GM21529 (cell line): ENCODE data around the gene SOX9.
"Not testable (repeated sequence)": the region's sequence is repeated elsewhere in the genome, so short reads cannot be mapped to it uniquely, and the experiment has no call there.

Experiments
- ATAC-seq: cut with Tn5 transposase; IDR thresholded peaks from one replicate; pipeline ENCODE4 v1.9.1; 2021; ENCODE audit not compliant: unreplicated experiment

Gene SOX9

GRCh38 chr17:72125742-72126141, 4.9 kb downstream of the SOX9 start:
- no peak for ATAC-seq

- no peak for ATAC-seq
Measured at GRCh38 chr17:72126575-72127486, 6.0 kb downstream of the SOX9 start.

- no peak for ATAC-seq
Measured at GRCh38 chr17:72128039-72128438, 7.2 kb downstream of the SOX9 start.

GRCh38 chr17:72134608-72135394, 14.0 kb downstream of the SOX9 start:
- ATAC-seq = no peak

GRCh38 chr17:72135546-72136325, 14.9 kb downstream of the SOX9 start:
- ATAC-seq = no peak

GRCh38 chr17:72136692-72137091, 15.9 kb downstream of the SOX9 start:
- ATAC-seq = no peak

- ATAC-seq = no peak
Measured at GRCh38 chr17:72137161-72137560, 16.3 kb downstream of the SOX9 start.

- ATAC-seq = no peak
Measured at GRCh38 chr17:72139212-72139611, 18.4 kb downstream of the SOX9 start.

GRCh38 chr17:72141336-72141735, 20.5 kb downstream of the SOX9 start:
- ATAC-seq = no peak

- not testable (repeated sequence) for ATAC-seq
Measured at GRCh38 chr17:72142097-72142496, 21.3 kb downstream of the SOX9 start.

GRCh38 chr17:72142614-72143013, 21.8 kb downstream of the SOX9 start:
- ATAC-seq = no peak

GRCh38 chr17:72143245-72143644, 22.4 kb downstream of the SOX9 start:
- no peak for ATAC-seq

GRCh38 chr17:72144101-72144500, 23.3 kb downstream of the SOX9 start:
- ATAC-seq = no peak

- no peak for ATAC-seq
Measured at GRCh38 chr17:72145562-72145961, 24.7 kb downstream of the SOX9 start.

- no peak for ATAC-seq
Measured at GRCh38 chr17:72145962-72146361, 25.1 kb downstream of the SOX9 start.

- no peak for ATAC-seq
Measured at GRCh38 chr17:72146371-72146770, 25.6 kb downstream of the SOX9 start.

GRCh38 chr17:72150632-72151460, 30.0 kb downstream of the SOX9 start:
- ATAC-seq = no peak

- no peak for ATAC-seq
Measured at GRCh38 chr17:72151565-72152386, 31.0 kb downstream of the SOX9 start.

GRCh38 chr17:72152387-72152929, 31.6 kb downstream of the SOX9 start:
- ATAC-seq = no peak
